Measurements from ENCODE around the gene SLC35G1. TPM values are rescaled to one million over a fixed set of nuclear protein-coding genes. Genes with fewer than 3 reads are reported as not detected.

SLC35G1 gene
- total RNA-seq, 2 donors from 2014 or later: 5.1 to 5.8 TPM

DNA sequence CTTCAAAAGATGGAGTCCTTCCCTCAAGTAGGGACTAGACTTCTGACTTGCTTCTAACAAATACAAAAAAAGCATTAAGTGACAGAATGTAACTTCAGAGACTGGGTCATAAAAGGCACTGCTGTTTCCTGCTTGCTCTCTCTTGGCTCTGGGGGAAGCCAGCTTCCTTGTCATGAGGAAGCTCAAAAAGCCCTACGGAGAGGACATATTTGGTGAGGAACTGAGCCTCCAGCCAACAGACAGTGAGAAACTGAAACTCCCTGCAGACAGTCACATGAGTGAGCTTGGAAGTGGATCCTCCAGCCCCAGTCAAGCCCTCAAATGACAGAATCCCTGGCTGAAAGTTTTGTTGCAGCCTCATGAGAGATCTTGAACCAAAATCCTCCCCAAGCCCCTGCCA, 26.3 kb upstream of the SLC35G1 start:
- Mint-ChIP-seq H3K27me3 (peaks cover 27% of the 10 kb centered on the region), H3K4me3 (no peak overlapping the region), H3K36me3 (ENCODE audit: low read depth) (no peaks in the 10 kb centered on the region), H3K27ac (no peak overlapping the region), H3K4me1 (no peaks in the 10 kb centered on the region)
- ATAC-seq (no peak), DNase-seq (no peak)
- no peaks in the 10 kb centered on the region for H3K9me3 ChIP-seq (ENCODE audit: control insufficient read depth, low read length, poor library complexity, severe bottlenecking)

DNA sequence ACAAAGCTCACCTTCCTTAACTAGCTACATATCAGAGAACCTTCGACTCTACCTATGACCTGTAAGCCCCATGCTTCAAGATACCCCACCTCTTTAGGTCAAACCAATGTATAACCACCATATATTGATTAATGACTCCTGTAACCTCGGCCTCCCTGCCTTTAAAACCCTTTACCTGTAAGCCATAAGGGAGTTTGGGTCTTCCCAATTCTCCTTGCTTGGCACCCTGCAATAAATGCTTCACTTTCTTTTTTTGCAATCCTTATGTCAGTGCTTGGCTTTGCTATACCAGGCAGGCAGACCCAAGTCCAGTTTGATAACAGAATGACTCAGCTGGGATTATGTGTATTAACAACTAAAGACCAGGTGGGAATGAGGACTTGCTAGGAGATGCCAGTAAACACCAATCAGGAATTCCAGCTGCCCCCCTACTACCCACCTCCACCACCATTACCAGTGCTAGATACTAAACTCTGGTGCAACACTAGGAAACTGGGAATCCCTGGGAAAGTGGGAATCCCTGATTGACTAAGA, 22.0 kb upstream of the SLC35G1 start:
- no peaks in the 10 kb centered on the region for H3K4me1 Mint-ChIP-seq
- no peak for DNase-seq
- peaks cover 3% of the 10 kb centered on the region for H3K36me3 Mint-ChIP-seq (ENCODE audit: low read depth)
- peaks cover 55% of the 10 kb centered on the region for H3K27me3 Mint-ChIP-seq
- H3K4me3 Mint-ChIP-seq: no peak overlapping the region
- ATAC-seq: no peak
- no peak overlapping the region for H3K27ac Mint-ChIP-seq
- H3K9me3 ChIP-seq (ENCODE audit: control insufficient read depth, low read length, poor library complexity, severe bottlenecking): no peaks in the 10 kb centered on the region

DNA sequence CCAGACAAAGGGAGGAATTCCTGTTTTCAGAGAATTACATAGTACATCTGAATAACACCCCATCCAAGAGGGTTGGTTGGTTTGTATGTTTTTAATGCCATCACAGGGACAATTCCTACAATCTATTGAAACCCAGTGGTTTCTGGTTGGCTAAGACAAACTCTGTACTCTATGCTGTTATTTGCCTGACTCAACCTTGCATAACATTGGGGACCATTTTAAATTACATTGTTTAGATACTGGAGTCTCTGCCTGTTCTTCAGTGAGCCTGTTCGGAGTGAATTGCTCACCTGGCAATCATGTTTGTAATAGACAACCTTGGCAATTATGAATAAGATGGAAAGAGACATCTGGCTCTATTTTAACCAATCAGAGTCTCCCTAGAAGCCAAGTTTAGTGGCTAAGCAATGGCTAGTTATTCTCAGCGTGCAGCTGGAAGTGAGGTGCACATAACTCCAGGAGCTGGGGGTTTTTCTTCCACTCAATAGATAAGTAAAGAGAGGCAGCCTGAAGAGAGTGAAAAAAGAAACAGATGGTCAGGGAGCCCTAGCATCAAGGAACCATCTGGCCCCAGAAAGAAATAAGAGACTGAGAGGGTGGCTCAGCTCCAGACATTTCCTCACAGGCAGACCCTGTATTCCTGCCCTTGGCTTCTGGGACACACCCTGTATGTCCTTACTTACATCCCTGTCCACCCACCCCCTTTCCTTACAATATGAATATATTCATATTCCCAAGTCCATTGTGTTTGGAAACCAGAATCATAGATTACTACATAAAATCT, 21.2 kb upstream of the SLC35G1 start:
- Mint-ChIP-seq H3K36me3 (ENCODE audit: low read depth) (peaks cover 3% of the 10 kb centered on the region), H3K27ac (no peak overlapping the region), H3K4me3 (no peak overlapping the region), H3K4me1 (no peaks in the 10 kb centered on the region), H3K27me3 (peaks cover 55% of the 10 kb centered on the region)
- no peak for ATAC-seq
- DNase-seq: no peak
- H3K9me3 ChIP-seq (ENCODE audit: control insufficient read depth, low read length, poor library complexity, severe bottlenecking): no peaks in the 10 kb centered on the region

DNA sequence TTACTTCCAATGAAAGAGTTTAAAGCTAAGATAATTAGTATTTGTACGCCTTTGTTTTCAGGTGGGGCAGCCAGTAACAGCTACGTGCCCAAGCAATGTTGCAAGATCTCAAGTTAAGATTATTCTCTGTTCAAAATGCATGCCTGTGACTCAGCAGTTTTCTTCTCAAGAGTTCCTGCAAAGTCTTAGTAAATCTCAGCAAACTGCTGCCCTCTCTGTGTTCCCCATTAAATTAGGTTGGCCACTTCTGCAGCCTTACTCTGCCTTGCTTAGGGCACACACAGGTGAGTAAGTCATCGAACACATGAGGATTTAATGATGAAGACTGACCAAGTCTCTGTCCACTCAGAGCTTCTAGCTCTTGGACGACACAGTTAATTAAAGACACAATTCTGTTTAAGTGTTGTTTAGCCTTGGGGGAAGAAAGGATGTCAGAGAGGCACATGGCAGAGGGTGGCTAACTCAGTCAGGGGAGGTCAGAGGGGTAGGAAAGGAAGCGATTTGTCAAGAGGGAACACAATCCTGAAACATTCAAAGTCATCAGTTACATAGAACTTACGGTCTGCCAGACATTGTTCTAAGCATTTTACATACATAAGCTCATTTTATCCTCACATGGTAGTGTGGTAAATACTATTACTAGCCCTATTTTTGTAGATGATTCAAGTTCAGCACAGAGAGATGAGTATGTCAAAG, 20.2 kb upstream of the SLC35G1 start:
- no peaks in the 10 kb centered on the region for H3K4me1 Mint-ChIP-seq
- H3K27me3 Mint-ChIP-seq: peaks cover 53% of the 10 kb centered on the region
- no peak overlapping the region for H3K4me3 Mint-ChIP-seq
- H3K9me3 ChIP-seq (ENCODE audit: control insufficient read depth, low read length, poor library complexity, severe bottlenecking): no peaks in the 10 kb centered on the region
- no peak for ATAC-seq
- peaks cover 3% of the 10 kb centered on the region for H3K36me3 Mint-ChIP-seq (ENCODE audit: low read depth)
- H3K27ac Mint-ChIP-seq: no peak overlapping the region
- DNase-seq: no peak

DNA sequence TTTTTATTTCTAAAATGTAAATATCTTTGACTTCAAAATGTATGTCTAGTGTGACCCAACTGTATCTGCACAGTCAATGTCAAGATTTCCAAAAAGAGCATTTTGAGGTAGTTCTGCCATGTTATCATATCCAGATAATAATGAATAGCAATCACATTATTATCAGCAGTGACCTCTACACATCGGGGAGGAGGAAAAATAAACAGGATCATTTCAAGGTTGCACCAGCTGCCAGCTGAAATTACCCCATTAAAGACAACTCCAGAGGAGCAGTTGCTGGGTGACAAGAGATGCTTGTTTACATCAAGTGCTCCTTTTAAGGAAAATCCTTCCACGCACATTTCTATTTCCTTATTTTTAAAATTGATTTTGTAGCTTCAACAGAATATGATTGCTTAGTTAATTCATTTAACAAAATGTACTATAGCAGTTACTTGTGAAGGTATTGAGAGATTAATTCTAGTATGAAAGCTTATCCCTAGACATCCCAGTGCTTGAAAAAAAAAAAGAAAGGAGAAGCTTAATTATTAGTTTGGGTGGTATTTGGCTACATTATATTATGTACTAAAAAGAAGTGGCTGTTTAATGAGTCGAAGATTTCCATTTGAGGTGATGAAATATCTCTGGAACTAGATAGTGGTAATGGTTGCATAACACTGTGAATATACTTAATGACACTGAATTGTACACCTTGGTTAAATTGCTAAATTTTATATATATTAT, 19.3 kb upstream of the SLC35G1 start:
- no peaks in the 10 kb centered on the region for H3K9me3 ChIP-seq (ENCODE audit: control insufficient read depth, low read length, poor library complexity, severe bottlenecking)
- H3K4me3 Mint-ChIP-seq: no peak overlapping the region
- DNase-seq: no peak
- no peak overlapping the region for H3K27ac Mint-ChIP-seq
- H3K4me1 Mint-ChIP-seq: no peaks in the 10 kb centered on the region
- H3K36me3 Mint-ChIP-seq (ENCODE audit: low read depth): peaks cover 3% of the 10 kb centered on the region
- H3K27me3 Mint-ChIP-seq: peaks cover 56% of the 10 kb centered on the region
- no peak for ATAC-seq

DNA sequence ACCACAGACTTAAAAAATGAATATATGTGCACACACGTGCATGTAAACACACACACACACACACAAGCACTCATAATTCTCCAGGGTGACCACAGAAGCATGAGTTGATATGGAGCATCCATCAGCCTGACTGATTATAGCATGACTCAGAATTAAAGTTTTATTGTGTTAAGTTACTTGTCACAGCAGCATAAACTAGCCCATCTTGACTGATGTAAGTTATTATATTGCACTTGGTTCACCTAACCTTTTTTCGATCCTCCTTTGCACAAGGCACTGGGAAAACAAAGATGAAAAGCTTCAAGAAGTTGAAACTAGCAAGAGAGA, 18.8 kb upstream of the SLC35G1 start:
- ATAC-seq (no peak), DNase-seq (no peak)
- Mint-ChIP-seq H3K36me3 (ENCODE audit: low read depth) (peaks cover 3% of the 10 kb centered on the region), H3K27me3 (peaks cover 58% of the 10 kb centered on the region), H3K4me1 (no peaks in the 10 kb centered on the region), H3K27ac (no peak overlapping the region), H3K4me3 (no peak overlapping the region)
- no peaks in the 10 kb centered on the region for H3K9me3 ChIP-seq (ENCODE audit: control insufficient read depth, low read length, poor library complexity, severe bottlenecking)

DNA sequence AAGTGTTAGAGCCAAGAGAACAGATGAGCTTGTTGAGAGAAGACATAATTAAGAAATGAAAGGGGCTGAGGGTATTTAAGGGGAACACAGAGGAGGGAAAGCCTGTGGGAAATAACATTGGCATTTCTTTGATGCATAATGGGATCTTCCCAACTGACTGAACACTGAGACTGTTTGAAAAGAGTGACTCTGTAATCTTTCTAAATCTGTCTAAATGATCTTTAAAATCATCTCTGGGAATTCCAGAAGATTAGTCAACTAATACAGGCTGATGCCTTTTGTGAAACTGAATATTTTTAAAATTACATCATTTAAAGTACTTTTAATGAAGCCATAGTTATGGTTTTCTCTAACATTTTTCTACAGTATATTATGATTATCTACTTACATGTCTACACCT, 17.4 kb upstream of the SLC35G1 start:
- DNase-seq: no peak
- Mint-ChIP-seq H3K36me3 (ENCODE audit: low read depth) (peaks cover 3% of the 10 kb centered on the region), H3K4me3 (no peak overlapping the region), H3K27ac (no peak overlapping the region), H3K4me1 (no peaks in the 10 kb centered on the region), H3K27me3 (peaks cover 58% of the 10 kb centered on the region)
- no peaks in the 10 kb centered on the region for H3K9me3 ChIP-seq (ENCODE audit: control insufficient read depth, low read length, poor library complexity, severe bottlenecking)
- no peak for ATAC-seq

DNA sequence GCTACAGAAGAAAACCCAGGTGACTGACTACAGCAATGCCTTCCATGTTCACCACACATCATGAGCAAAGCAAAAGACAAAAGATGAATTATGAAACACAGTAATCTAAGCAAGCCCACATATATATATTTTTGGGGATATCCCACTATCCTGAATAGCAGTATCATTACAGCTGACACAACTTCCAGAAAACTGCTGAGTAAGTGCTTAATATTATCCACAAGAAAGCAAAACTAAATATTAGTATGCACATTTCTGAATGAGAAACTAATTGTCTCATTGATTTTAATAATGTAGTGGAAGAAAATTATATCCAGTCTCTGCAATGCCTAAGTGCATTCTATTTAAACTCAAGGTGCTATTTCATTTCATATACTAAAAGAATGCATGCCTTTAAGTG, 14.5 kb upstream of the SLC35G1 start:
- Mint-ChIP-seq H3K4me1 (no peaks in the 10 kb centered on the region), H3K27me3 (peaks cover 62% of the 10 kb centered on the region), H3K36me3 (ENCODE audit: low read depth) (peaks cover 3% of the 10 kb centered on the region), H3K27ac (no peak overlapping the region), H3K4me3 (no peak overlapping the region)
- ATAC-seq (no peak), DNase-seq (no peak)
- no peaks in the 10 kb centered on the region for H3K9me3 ChIP-seq (ENCODE audit: control insufficient read depth, low read length, poor library complexity, severe bottlenecking)

DNA sequence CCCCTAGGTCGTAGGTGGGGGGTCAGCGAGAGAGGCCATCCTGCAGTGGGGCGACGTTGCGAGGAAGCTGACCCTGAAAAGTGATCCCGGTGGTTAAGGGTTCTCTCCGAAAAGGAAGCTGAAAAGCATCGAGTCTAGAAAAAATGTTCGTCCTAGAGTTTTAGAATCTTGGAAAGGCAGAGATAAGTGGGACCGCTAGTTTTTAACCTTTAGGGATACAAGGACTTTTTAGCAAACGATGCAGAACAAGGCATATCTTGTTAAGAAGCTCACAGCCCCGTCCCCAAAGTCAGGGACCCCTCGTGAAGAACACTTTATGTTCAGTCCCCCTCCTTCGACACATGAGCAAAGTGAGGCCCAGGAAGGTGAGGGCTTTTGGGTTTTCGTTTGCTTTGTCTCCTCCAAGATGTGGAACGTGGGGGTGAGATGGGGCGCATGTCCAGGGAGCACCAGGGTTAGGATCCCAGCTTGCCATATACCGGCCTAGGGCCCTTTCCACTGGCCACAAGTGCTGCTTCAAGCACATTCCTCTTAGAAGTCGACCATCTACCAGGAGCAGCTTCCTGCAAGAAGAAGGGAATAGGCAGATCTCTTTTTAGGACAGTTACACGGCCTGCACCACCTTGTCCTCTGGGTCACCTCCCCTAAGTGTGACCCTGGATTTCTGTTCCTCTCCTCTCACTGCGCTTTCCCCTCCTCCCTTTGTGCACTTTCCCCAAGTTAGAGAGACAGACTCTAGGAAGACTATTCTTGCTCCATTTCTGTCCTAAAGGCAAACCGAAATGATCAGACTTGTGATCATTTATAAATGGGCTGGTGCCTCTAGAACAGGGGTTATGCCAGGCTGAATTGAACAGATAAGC, 969 bp downstream of the SLC35G1 start:
- Mint-ChIP-seq H3K4me1 (peaks cover 32% of the 10 kb centered on the region), H3K36me3 (ENCODE audit: low read depth) (peaks cover 2% of the 10 kb centered on the region), H3K27me3 (peaks cover 17% of the 10 kb centered on the region), H3K4me3 (peak overlapping the region; percentile 87), H3K27ac (peak overlapping the region; percentile 74)
- no peaks in the 10 kb centered on the region for H3K9me3 ChIP-seq (ENCODE audit: control insufficient read depth, low read length, poor library complexity, severe bottlenecking)
- DNase-seq (no peak), ATAC-seq (no peak)

DNA sequence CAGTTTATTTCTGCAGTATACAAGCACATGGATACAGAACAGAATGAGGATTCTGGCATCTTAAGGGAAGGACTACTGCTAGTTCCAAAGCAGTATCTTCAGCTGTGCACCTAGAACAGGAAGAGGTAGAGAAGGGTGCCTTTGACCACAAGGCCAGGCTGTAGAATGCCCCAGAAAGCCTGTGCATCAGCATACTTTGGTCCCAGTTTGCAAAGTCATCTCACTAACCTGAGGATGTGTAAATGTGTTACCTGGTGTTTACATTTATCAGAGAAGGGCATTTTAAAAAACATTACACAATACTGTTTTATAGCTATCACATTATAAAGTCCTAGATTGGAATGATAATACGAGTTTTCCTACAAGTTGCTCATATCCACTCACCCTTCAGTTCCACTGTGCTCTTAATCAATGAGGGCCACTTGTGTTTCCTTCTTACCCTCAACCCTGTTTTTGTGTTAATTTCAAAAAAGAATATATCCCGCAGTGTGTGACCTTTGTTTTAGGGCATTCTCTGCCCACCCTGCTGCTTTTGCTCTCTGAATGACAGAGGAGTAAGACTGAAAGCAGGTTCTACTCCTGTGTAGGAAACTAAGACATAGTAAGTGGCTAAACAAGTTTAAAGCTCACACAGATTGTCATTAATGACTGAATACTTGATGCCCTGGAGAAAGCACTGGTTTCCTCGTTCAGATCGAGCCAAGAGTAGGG, 3.4 kb downstream of the SLC35G1 start:
- peaks cover 5% of the 10 kb centered on the region for H3K27me3 Mint-ChIP-seq
- H3K36me3 Mint-ChIP-seq (ENCODE audit: low read depth): peaks cover 2% of the 10 kb centered on the region
- H3K4me1 Mint-ChIP-seq: peaks cover 30% of the 10 kb centered on the region
- DNase-seq: no peak
- H3K9me3 ChIP-seq (ENCODE audit: control insufficient read depth, low read length, poor library complexity, severe bottlenecking): no peaks in the 10 kb centered on the region
- no peak for ATAC-seq
- no peak overlapping the region for H3K27ac Mint-ChIP-seq
- no peak overlapping the region for H3K4me3 Mint-ChIP-seq

DNA sequence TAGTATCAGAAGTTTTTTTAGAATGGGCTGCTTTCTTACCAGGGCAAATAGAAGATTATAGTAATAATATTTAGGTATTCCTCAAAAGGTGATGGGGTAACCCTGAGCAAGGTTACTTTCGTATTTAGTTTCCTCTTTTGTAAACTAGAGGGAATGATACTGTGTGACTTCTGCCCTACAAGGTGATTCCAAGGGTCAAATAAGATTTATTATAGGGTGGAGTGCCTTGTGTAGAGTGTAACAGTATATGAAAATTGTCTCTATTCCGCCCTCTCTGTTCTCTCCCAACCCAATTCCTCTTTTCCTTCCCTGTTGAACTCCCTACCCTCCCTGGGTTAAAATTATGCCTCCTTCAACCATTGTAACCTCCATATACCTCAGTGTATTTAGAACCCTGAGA, 5.3 kb downstream of the SLC35G1 start:
- no peak for ATAC-seq
- H3K9me3 ChIP-seq (ENCODE audit: control insufficient read depth, low read length, poor library complexity, severe bottlenecking): no peaks in the 10 kb centered on the region
- Mint-ChIP-seq H3K27ac (no peak overlapping the region), H3K27me3 (no peaks in the 10 kb centered on the region), H3K4me3 (no peak overlapping the region), H3K4me1 (peaks cover 26% of the 10 kb centered on the region), H3K36me3 (ENCODE audit: low read depth) (peaks cover 2% of the 10 kb centered on the region)
- no peak for DNase-seq

DNA sequence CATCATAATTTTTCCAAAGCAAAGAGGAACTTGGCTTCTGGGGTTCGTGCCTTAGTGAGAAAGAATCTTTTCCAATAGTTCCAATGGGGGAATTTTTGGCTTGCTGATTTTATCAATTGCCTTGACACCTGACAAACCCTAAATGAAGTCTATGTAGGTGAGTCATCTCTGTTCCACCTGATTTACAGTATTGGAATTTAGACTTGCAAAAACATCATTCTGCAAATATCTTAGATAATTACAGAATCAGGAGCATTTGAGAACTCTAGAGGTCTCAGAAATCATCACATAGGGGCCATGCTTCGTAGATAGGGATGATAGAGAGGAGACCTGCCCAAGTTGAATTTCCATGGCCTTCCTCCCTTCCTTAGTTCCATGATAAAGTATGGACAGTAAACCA, 9.3 kb downstream of the SLC35G1 start:
- ATAC-seq: no peak
- H3K9me3 ChIP-seq (ENCODE audit: control insufficient read depth, low read length, poor library complexity, severe bottlenecking): no peaks in the 10 kb centered on the region
- Mint-ChIP-seq H3K27ac (no peak overlapping the region), H3K36me3 (ENCODE audit: low read depth) (peaks cover 2% of the 10 kb centered on the region), H3K4me1 (peaks cover 25% of the 10 kb centered on the region), H3K4me3 (no peak overlapping the region), H3K27me3 (no peaks in the 10 kb centered on the region)
- no peak for DNase-seq

Measured in T-helper 17 cell (primary cell).